H1 (cell line): Measurements from ENCODE around the gene SUCLG2. TPM values are rescaled to one million over a fixed set of nuclear protein-coding genes. Genes with fewer than 3 reads are reported as not detected.

Experiments used
- CTCF ChIA-PET: fragments of 300-600 bp; sonication (Branson Sonifier 250); formaldehyde crosslinking; loops from one replicate; lab custom pipeline; 2021; ENCODE audit not compliant: partially characterized antibody; lab: Charles Lee
- POLR2A ChIA-PET: fragments of 300-600 bp; sonication (Branson Sonifier 250); formaldehyde crosslinking; loops from one replicate; lab custom pipeline; 2021; ENCODE audit warnings: inconsistent platforms; ENCODE audit not compliant: partially characterized antibody; lab: Charles Lee
- DNase-seq, 2 experiments: peaks; one replicate each; pipeline versions ENCODE4 v3.0.0 to v3.0.0-alpha.2; 2010 to 2022; ENCODE audit warnings: low spot score in 2 of 2, low read depth in 1 of 2, mixed read lengths in 1 of 2
- FAIRE-seq: peaks from 2 replicates; lab custom pipeline; 2011; peaks lifted over from hg19 to GRCh38; lab: Jason Lieb, UNC
- H2AFZ ChIP-seq: 2 replicates; pipeline ENCODE4 v1.8.1; 2012; ENCODE audit warnings: low read length, inconsistent platforms
- H2AK5ac ChIP-seq: 2 replicates; pipeline ENCODE4 v1.6.1; 2013; ENCODE audit warnings: low read depth, low read length
- H2BK120ac ChIP-seq: replicated peaks from 2 replicates; pipeline ENCODE3; 2013; ENCODE audit warnings: low read depth, low read length, inconsistent platforms
- H2BK12ac ChIP-seq: 2 replicates; pipeline ENCODE4 v1.6.1; 2013; ENCODE audit warnings: low read depth, low read length
- H2BK15ac ChIP-seq: 2 replicates; pipeline ENCODE4 v1.6.1; 2013; ENCODE audit warnings: low read length
- H2BK20ac ChIP-seq: 2 replicates; pipeline ENCODE4 v1.6.1; 2013; ENCODE audit warnings: low read length
- H2BK5ac ChIP-seq: 2 replicates; pipeline ENCODE4 v1.6.1; 2013; ENCODE audit warnings: low read depth, low read length
- H3K14ac ChIP-seq: 2 replicates; pipeline ENCODE4 v1.6.1; 2013; ENCODE audit warnings: inconsistent platforms; ENCODE audit not compliant: insufficient read length
- H3K18ac ChIP-seq: 2 replicates; pipeline ENCODE4 v1.6.1; 2013; ENCODE audit warnings: low read length; ENCODE audit errors: extremely low read depth
- H3K23ac ChIP-seq: 2 replicates; pipeline ENCODE4 v1.6.1; 2013; ENCODE audit warnings: inconsistent platforms; ENCODE audit not compliant: insufficient read length
- H3K23me2 ChIP-seq: 2 replicates; pipeline ENCODE4 v1.6.1; 2013; ENCODE audit warnings: low read depth, low read length
- H3K27ac ChIP-seq: 2 replicates; pipeline ENCODE4 v1.6.1; 2011; ENCODE audit warnings: low read depth, low read length, inconsistent platforms
- H3K27me3 ChIP-seq, 4 experiments: replicated peaks in 1 of 4; 1 replicate in 1 of 4; 2 replicates in 3 of 4; pipeline versions ENCODE4 v1.6.1 to v1.8.1; 2011 to 2013; ENCODE audit warnings: low read length in 3 of 4, mild to moderate bottlenecking in 3 of 4, inconsistent platforms in 2 of 4, mixed read lengths in 2 of 4, moderate library complexity in 1 of 4; ENCODE audit not compliant: control insufficient read depth in 3 of 4, insufficient read depth in 3 of 4; ENCODE audit errors: extremely low read depth in 1 of 4
- H3K36me3 ChIP-seq, 4 experiments: 2 replicates each; pipeline versions ENCODE4 v1.6.1 to v1.8.1; 2011 to 2013; ENCODE audit warnings: mild to moderate bottlenecking in 4 of 4, low read length in 3 of 4, moderate library complexity in 2 of 4, control low read depth in 1 of 4, inconsistent platforms in 1 of 4; ENCODE audit not compliant: insufficient read depth in 4 of 4, control insufficient read depth in 2 of 4
- H3K4ac ChIP-seq: replicated peaks from 2 replicates; pipeline ENCODE3; 2013; ENCODE audit warnings: low read length, low read depth, mixed read lengths, inconsistent platforms; ENCODE audit not compliant: insufficient read length
- H3K4me1 ChIP-seq, 4 experiments: replicated peaks in 1 of 4; 1 replicate in 1 of 4; 2 replicates in 3 of 4; pipeline versions ENCODE4 v1.6.1 to v1.8.1; 2011 to 2013; ENCODE audit warnings: low read length in 3 of 4, inconsistent platforms in 2 of 4, mixed read lengths in 1 of 4; ENCODE audit not compliant: insufficient read depth in 4 of 4, control insufficient read depth in 3 of 4
- H3K4me2 ChIP-seq, 2 experiments: 2 replicates each; pipeline versions ENCODE4 v1.6.1 to v1.8.1; 2011 to 2013; ENCODE audit warnings: low read depth in 2 of 2, low read length in 2 of 2, control low read depth in 1 of 2, inconsistent platforms in 1 of 2, mild to moderate bottlenecking in 1 of 2; ENCODE audit not compliant: insufficient read depth in 1 of 2
- H3K4me3 ChIP-seq, 4 experiments: fragments of 200-600, 300-600 bp in 1 of 4; sonication (generic), shearing (Covaris generic), sonication (Bioruptor Twin) in 1 of 4; 2 replicates each; pipeline versions ENCODE4 v1.5.1 to v1.8.1; 2011 to 2016; ENCODE audit warnings: low read length in 4 of 4, low read depth in 3 of 4, control low read depth in 2 of 4, inconsistent platforms in 2 of 4, mild to moderate bottlenecking in 2 of 4, mixed read lengths in 1 of 4, moderate library complexity in 1 of 4; ENCODE audit not compliant: insufficient read depth in 2 of 4; ENCODE audit errors: extremely low read depth in 1 of 4
- H3K56ac ChIP-seq: replicated peaks from 2 replicates; pipeline ENCODE3; 2013; ENCODE audit warnings: low read depth, mild to moderate bottlenecking, mixed read lengths, low read length, inconsistent platforms; ENCODE audit not compliant: insufficient read length
- H3K79me1 ChIP-seq: 2 replicates; pipeline ENCODE4 v1.6.1; 2013; ENCODE audit warnings: low read depth, low read length, control low read depth
- H3K79me2 ChIP-seq, 2 experiments: 2 replicates each; pipeline versions ENCODE4 v1.6.1 to v1.8.1; 2012 to 2013; ENCODE audit warnings: low read length in 2 of 2, mild to moderate bottlenecking in 2 of 2, inconsistent platforms in 1 of 2; ENCODE audit not compliant: insufficient read depth in 2 of 2, control insufficient read depth in 1 of 2
- H3K9ac ChIP-seq, 4 experiments: replicated peaks in 1 of 4; 1 replicate in 1 of 4; 2 replicates in 3 of 4; pipeline versions ENCODE4 v1.6.1 to v1.8.1; 2011 to 2013; ENCODE audit warnings: low read depth in 3 of 4, low read length in 3 of 4, control low read depth in 2 of 4, mild to moderate bottlenecking in 2 of 4, moderate library complexity in 2 of 4, inconsistent platforms in 1 of 4; ENCODE audit errors: extremely low read depth in 1 of 4
- H3K9me3 ChIP-seq, 2 experiments: 2 replicates each; pipeline versions ENCODE4 v1.6.1 to v1.8.1; 2012 to 2013; ENCODE audit warnings: mild to moderate bottlenecking in 2 of 2, moderate library complexity in 2 of 2, control low read depth in 1 of 2, inconsistent platforms in 1 of 2, low read depth in 1 of 2, low read length in 1 of 2, mixed read lengths in 1 of 2; ENCODE audit not compliant: insufficient read depth in 2 of 2
- H4K20me1 ChIP-seq, 2 experiments: replicated peaks in 1 of 2; 2 replicates each; pipeline versions ENCODE3 to v1.8.1; 2011 to 2013; ENCODE audit warnings: inconsistent platforms in 2 of 2, low read length in 2 of 2, mild to moderate bottlenecking in 1 of 2; ENCODE audit not compliant: insufficient read depth in 2 of 2, control insufficient read depth in 1 of 2
- H4K5ac ChIP-seq: 2 replicates; pipeline ENCODE4 v1.6.1; 2013; ENCODE audit warnings: low read length, low read depth, mixed read lengths, inconsistent platforms; ENCODE audit not compliant: insufficient read length
- H4K8ac ChIP-seq: 2 replicates; pipeline ENCODE4 v1.8.0; 2013; ENCODE audit warnings: mild to moderate bottlenecking, moderate library complexity, low read length, inconsistent platforms; ENCODE audit not compliant: insufficient read depth; ENCODE audit errors: extremely low read depth
- H4K91ac ChIP-seq: replicated peaks from 2 replicates; pipeline ENCODE3; 2013; ENCODE audit warnings: low read length, mixed read lengths, inconsistent platforms; ENCODE audit not compliant: insufficient read length
- BACH1 ChIP-seq: IDR thresholded peaks from 2 replicates; pipeline ENCODE4 v1.6.1; 2012; ENCODE audit warnings: low read length, improper control_type of control experiment
- BCL11A ChIP-seq, 2 experiments: IDR thresholded peaks; one replicate each; pipeline ENCODE4 v1.6.1; 2011; ENCODE audit warnings: low read depth in 2 of 2, low read length in 2 of 2, mild to moderate bottlenecking in 2 of 2
- CTBP2 ChIP-seq: IDR thresholded peaks from 2 replicates; pipeline ENCODE4 v1.7.0; 2011; ENCODE audit warnings: borderline replicate concordance, mild to moderate bottlenecking, moderate library complexity, mixed read lengths, low read length; ENCODE audit not compliant: insufficient read depth, insufficient read length
- EP300 ChIP-seq, 2 experiments: IDR thresholded peaks; 1 replicate in 1 of 2; 2 replicates in 1 of 2; pipeline ENCODE4 v1.6.1; 2011 to 2012; ENCODE audit warnings: low read depth in 2 of 2, low read length in 2 of 2, mild to moderate bottlenecking in 2 of 2, borderline replicate concordance in 1 of 2, inconsistent platforms in 1 of 2, moderate library complexity in 1 of 2
- HDAC2 ChIP-seq, 2 experiments: fragments of 300-600 bp in 1 of 2; sonication (generic) in 1 of 2; IDR thresholded peaks; 2 replicates each; pipeline ENCODE4 v1.6.1; 2011 to 2012; ENCODE audit warnings: low read depth in 2 of 2, low read length in 2 of 2, mild to moderate bottlenecking in 2 of 2, moderate library complexity in 2 of 2, borderline replicate concordance in 1 of 2, inconsistent platforms in 1 of 2
- KDM1A ChIP-seq: fragments of 200-600, 300-600 bp; sonication (generic); IDR thresholded peaks from 2 replicates; pipeline ENCODE4 v1.7.1; 2016; ENCODE audit warnings: mild to moderate bottlenecking, low read length, borderline replicate concordance
- RBBP5 ChIP-seq: IDR thresholded peaks from 2 replicates; pipeline ENCODE4 v1.7.1; 2012; ENCODE audit warnings: low read depth, mild to moderate bottlenecking, inconsistent platforms, low read length, moderate library complexity, borderline replicate concordance
- RFX5 ChIP-seq: IDR thresholded peaks from 2 replicates; pipeline ENCODE4 v1.6.1; 2011; ENCODE audit warnings: low read depth, low read length, improper control_type of control experiment, borderline replicate concordance
- USF2 ChIP-seq: IDR thresholded peaks from 2 replicates; pipeline ENCODE4 v1.6.1; 2011; ENCODE audit warnings: low read length, improper control_type of control experiment
- ZNF274 ChIP-seq: IDR thresholded peaks from 2 replicates; pipeline ENCODE4 v1.7.0; 2012; ENCODE audit warnings: low read length, borderline replicate concordance; ENCODE audit errors: extremely low read depth
- WGBS, 2 experiments: shearing (Covaris generic) in 1 of 2; methylation state at CpG; one replicate each; pipeline versions ENCODE4 v1.1.6 to v1.1.7; 2013 to 2015; ENCODE audit warnings: low lambda C conversion rate in 2 of 2, mixed read lengths in 2 of 2, inconsistent platforms in 1 of 2, low coverage in 1 of 2, missing lambda C conversion rate in 1 of 2; ENCODE audit not compliant: insufficient replicate concordance in 2 of 2, insufficient coverage in 1 of 2, insufficient read length in 1 of 2; ENCODE audit errors: extremely low coverage in 1 of 2, missing lambda C conversion rate in 1 of 2; 5-methylcytosine and 5-hydroxymethylcytosine counted together
- polyA plus RNA-seq, 7 experiments: library from polyadenylated mRNA; depleted of rRNA in 3 of 7; stranded (reverse) in 5 of 7; unstranded in 2 of 7; fragments of >200 nt in 5 of 7; fragments of 200-250 nt in 2 of 7; gene quantifications; 1 replicate in 5 of 7; 2 replicates in 1 of 7; 4 replicates in 1 of 7; pipeline versions ENCODE4 v1.2.1 to v1.2.3, GENCODE V29; 2011 to 2013; ENCODE audit warnings: missing spikeins in 2 of 7, mixed read lengths in 2 of 7
- total RNA-seq: library from RNA; stranded (reverse); fragmentation: NEBNext Ultra II Directional; extraction: Animal tissue kit (Norgen Biotek cat#: 25700); gene quantifications from 2 replicates; pipeline ENCODE4 v1.2.1, GENCODE V29; 2021

The SUCLG2 gene
- total and polyA plus RNA-seq, 2 of the 8 experiments (the other 6 are each of a cell fraction or from before 2014, with no cell fraction given): 12.9 to 46.2 TPM

GRCh38 chr3:67418426-67419217, 235.8 kb downstream of the SUCLG2 start:
- CTCF ChIA-PET: interaction anchor here (0.6 to 1.2 kb wide), 6 partner anchors 10 to 590 kb away, joined by 3 to 5 read pairs (median 3); no protein-coding TSS in a partner anchor
- Histone ChIP-seq H3K23me2 (no peaks in the 10 kb centered on the region), H2BK20ac (no peak overlapping the region), H3K79me1 (no peaks in the 10 kb centered on the region), H2AFZ (no peak overlapping the region), H2BK12ac (no peak overlapping the region), H4K5ac (no peak overlapping the region), H3K9ac (no peak overlapping the region), H4K8ac (no peak overlapping the region), H3K27me3 (no peaks in the 10 kb centered on the region), H3K4me1 (no peaks in the 10 kb centered on the region), H2BK120ac (no peak overlapping the region), H2BK15ac (no peak overlapping the region), H4K20me1 (no peaks in the 10 kb centered on the region), H3K9me3 (no peaks in the 10 kb centered on the region), H2AK5ac (no peak overlapping the region), H3K4me2 (no peak overlapping the region), H4K91ac (no peak overlapping the region), H3K36me3 (no peaks in the 10 kb centered on the region), H3K18ac (no peak overlapping the region), H3K27ac (no peak overlapping the region), H3K56ac (no peak overlapping the region), H2BK5ac (no peak overlapping the region), H3K14ac (no peak overlapping the region), H3K79me2 (no peaks in the 10 kb centered on the region), H3K4me3 (no peak overlapping the region), H3K23ac (no peak overlapping the region), H3K4ac (no peak overlapping the region)
- no peak for DNase-seq
- POLR2A ChIA-PET: no interaction called here
- WGBS, 2 experiments: 91% methylated on average over 3 of the region's 3 CpGs; no CpG with 5 or more reads in 1 of the 2 experiments
- FAIRE-seq: no peak
- no peak for TF ChIP-seq BCL11A (IDR thresholded peaks at IDR 0.05; ENCODE audit: low read depth in 2 of 2, low read length in 2 of 2)
- TF ChIP-seq ZNF274: no peak
- no peak for TF ChIP-seq HDAC2 (IDR thresholded peaks at IDR 0.05; ENCODE audit: borderline replicate concordance in 1 of 2, low read depth in 2 of 2, low read length in 2 of 2)
- no peak for TF ChIP-seq CTBP2
- TF ChIP-seq EP300 (IDR thresholded peaks at IDR 0.05; ENCODE audit: borderline replicate concordance in 1 of 2, low read depth in 2 of 2, low read length in 2 of 2): no peak
- no peak for TF ChIP-seq RFX5
- TF ChIP-seq USF2: no peak
- no peak for TF ChIP-seq BACH1
- no peak for TF ChIP-seq KDM1A
- TF ChIP-seq RBBP5: no peak
